IPS-15b (cell line): ENCODE results near the gene IRF2BP2.

Source experiments
- H3K27me3 ChIP-seq: one replicate; pipeline ENCODE4 v1.6.1; 2013; ENCODE audit warnings: low read length; ENCODE audit not compliant: control insufficient read depth, insufficient read depth
- H3K36me3 ChIP-seq: one replicate; pipeline ENCODE4 v1.6.1; 2013; ENCODE audit warnings: low read length; ENCODE audit not compliant: control insufficient read depth, insufficient read depth
- H3K4me1 ChIP-seq: one replicate; pipeline ENCODE4 v1.6.1; 2013; ENCODE audit warnings: mild to moderate bottlenecking, low read length; ENCODE audit not compliant: control insufficient read depth, insufficient read depth
- H3K4me3 ChIP-seq: one replicate; pipeline ENCODE4 v1.5.1; 2013; ENCODE audit warnings: low read depth, low read length
- H3K9ac ChIP-seq: one replicate; pipeline ENCODE4 v1.6.1; 2013; ENCODE audit warnings: low read depth, mild to moderate bottlenecking, low read length
- H3K9me3 ChIP-seq: one replicate; pipeline ENCODE4 v1.6.1; 2013; ENCODE audit warnings: mild to moderate bottlenecking, low read length; ENCODE audit not compliant: control insufficient read depth, insufficient read depth

IRF2BP2 gene

GRCh38 chr1:234593771-234594504, 16.0 kb downstream of the IRF2BP2 start:
- no peak overlapping the region for H3K4me3 ChIP-seq
- H3K27me3 ChIP-seq, result no peaks in the 10 kb centered on the region
- no peaks in the 10 kb centered on the region for H3K4me1 ChIP-seq
- no peaks in the 10 kb centered on the region for H3K36me3 ChIP-seq
- no peak overlapping the region for H3K9ac ChIP-seq
- H3K9me3 ChIP-seq, result no peaks in the 10 kb centered on the region

GRCh38 chr1:234593109-234593508, 16.9 kb downstream of the IRF2BP2 start:
- Histone ChIP-seq H3K9ac (no peak overlapping the region), H3K9me3 (no peaks in the 10 kb centered on the region), H3K36me3 (no peaks in the 10 kb centered on the region), H3K4me1 (no peaks in the 10 kb centered on the region), H3K4me3 (no peak overlapping the region), H3K27me3 (no peaks in the 10 kb centered on the region)

GRCh38 chr1:234592240-234592639, 17.7 kb downstream of the IRF2BP2 start:
- Histone ChIP-seq H3K4me3 (no peak overlapping the region), H3K9ac (no peak overlapping the region), H3K9me3 (no peaks in the 10 kb centered on the region), H3K27me3 (no peaks in the 10 kb centered on the region), H3K4me1 (no peaks in the 10 kb centered on the region), H3K36me3 (no peaks in the 10 kb centered on the region)

GRCh38 chr1:234591131-234591530, 18.8 kb downstream of the IRF2BP2 start:
- no peaks in the 10 kb centered on the region for H3K4me1 ChIP-seq

GRCh38 chr1:234589854-234590620, 19.9 kb downstream of the IRF2BP2 start:
- H3K9ac ChIP-seq, result no peak overlapping the region
- H3K4me1 ChIP-seq, result no peaks in the 10 kb centered on the region
- no peaks in the 10 kb centered on the region for H3K36me3 ChIP-seq
- no peaks in the 10 kb centered on the region for H3K9me3 ChIP-seq
- H3K4me3 ChIP-seq, result no peak overlapping the region
- no peaks in the 10 kb centered on the region for H3K27me3 ChIP-seq

More at GRCh38 chr1:234591131-234591530, 18.8 kb downstream of the IRF2BP2 start:
- Histone ChIP-seq H3K27me3 (no peaks in the 10 kb centered on the region), H3K9me3 (no peaks in the 10 kb centered on the region), H3K4me3 (no peak overlapping the region), H3K36me3 (no peaks in the 10 kb centered on the region), H3K9ac (no peak overlapping the region)

GRCh38 chr1:234589064-234589800, 20.7 kb downstream of the IRF2BP2 start:
- Histone ChIP-seq H3K9me3 (no peaks in the 10 kb centered on the region), H3K4me3 (no peak overlapping the region), H3K4me1 (no peaks in the 10 kb centered on the region), H3K36me3 (no peaks in the 10 kb centered on the region), H3K9ac (no peak overlapping the region), H3K27me3 (no peaks in the 10 kb centered on the region)

GRCh38 chr1:234588386-234588785, 21.6 kb downstream of the IRF2BP2 start:
- H3K9me3 ChIP-seq, result no peaks in the 10 kb centered on the region
- H3K4me3 ChIP-seq, result no peak overlapping the region
- H3K9ac ChIP-seq, result no peak overlapping the region
- no peaks in the 10 kb centered on the region for H3K36me3 ChIP-seq
- H3K4me1 ChIP-seq, result no peaks in the 10 kb centered on the region
- no peaks in the 10 kb centered on the region for H3K27me3 ChIP-seq

GRCh38 chr1:234586892-234587485, 23.0 kb downstream of the IRF2BP2 start:
- H3K4me1 ChIP-seq, result no peaks in the 10 kb centered on the region
- H3K9me3 ChIP-seq, result no peaks in the 10 kb centered on the region
- no peaks in the 10 kb centered on the region for H3K36me3 ChIP-seq
- no peaks in the 10 kb centered on the region for H3K27me3 ChIP-seq
- H3K9ac ChIP-seq, result no peak overlapping the region
- H3K4me3 ChIP-seq, result no peak overlapping the region

GRCh38 chr1:234586304-234586703, 23.7 kb downstream of the IRF2BP2 start:
- Histone ChIP-seq H3K9ac (no peak overlapping the region), H3K27me3 (no peaks in the 10 kb centered on the region), H3K4me3 (no peak overlapping the region), H3K36me3 (no peaks in the 10 kb centered on the region), H3K4me1 (no peaks in the 10 kb centered on the region), H3K9me3 (no peaks in the 10 kb centered on the region)

- Histone ChIP-seq H3K4me3 (no peak overlapping the region), H3K9ac (no peak overlapping the region), H3K4me1 (no peaks in the 10 kb centered on the region), H3K36me3 (no peaks in the 10 kb centered on the region), H3K9me3 (no peaks in the 10 kb centered on the region), H3K27me3 (no peaks in the 10 kb centered on the region)
Measured at GRCh38 chr1:234585330-234586055, 24.5 kb downstream of the IRF2BP2 start.

GRCh38 chr1:234584926-234585325, 25.1 kb downstream of the IRF2BP2 start:
- H3K4me3 ChIP-seq, result no peak overlapping the region
- no peaks in the 10 kb centered on the region for H3K36me3 ChIP-seq
- H3K9me3 ChIP-seq, result no peaks in the 10 kb centered on the region
- H3K27me3 ChIP-seq, result no peaks in the 10 kb centered on the region
- no peaks in the 10 kb centered on the region for H3K4me1 ChIP-seq
- H3K9ac ChIP-seq, result no peak overlapping the region
